HG02870 (cell line): Measurements from ENCODE around the gene WFDC5.
"Not testable (repeated sequence)": the region's sequence is repeated elsewhere in the genome, so short reads cannot be mapped to it uniquely, and the experiment has no call there.

Source experiments
- ATAC-seq: cut with Tn5 transposase; IDR thresholded peaks from one replicate; pipeline ENCODE4 v1.9.1; 2021; ENCODE audit warnings: mild to moderate bottlenecking, moderate library complexity; ENCODE audit not compliant: unreplicated experiment

WFDC5 gene

GRCh38 chr20:45114465-45115385 is at the start of gene WFDC5:
Gene WFDC5 (minus strand): TSS chr20:45115174. CDS start chr20:45115083, 91 bp downstream.
- no peak for ATAC-seq

GRCh38 chr20:45163083-45163803 is 48.3 kb upstream of the WFDC5 start:
- ATAC-seq: no peak

- no peak for ATAC-seq
Measured at GRCh38 chr20:45157962-45158361, 43.0 kb upstream of the WFDC5 start.

GRCh38 chr20:45156713-45157112 is 41.7 kb upstream of the WFDC5 start:
- ATAC-seq: no peak

GRCh38 chr20:45154794-45155193 is 39.8 kb upstream of the WFDC5 start:
- ATAC-seq: not testable (repeated sequence)

- no peak for ATAC-seq
Measured at GRCh38 chr20:45154183-45154582, 39.2 kb upstream of the WFDC5 start.

GRCh38 chr20:45153752-45154151 is 38.8 kb upstream of the WFDC5 start:
- ATAC-seq: no peak

GRCh38 chr20:45153147-45153546 is 38.2 kb upstream of the WFDC5 start:
- no peak for ATAC-seq

GRCh38 chr20:45152405-45152804 is 37.4 kb upstream of the WFDC5 start:
- no peak for ATAC-seq

GRCh38 chr20:45149062-45149461 is 34.1 kb upstream of the WFDC5 start:
- no peak for ATAC-seq

- ATAC-seq: no peak
Measured at GRCh38 chr20:45140836-45141235, 25.9 kb upstream of the WFDC5 start.

GRCh38 chr20:45139733-45140375 is 24.9 kb upstream of the WFDC5 start:
- not testable (repeated sequence) for ATAC-seq

- no peak for ATAC-seq
Measured at GRCh38 chr20:45138561-45139300, 23.8 kb upstream of the WFDC5 start.

- no peak for ATAC-seq
Measured at GRCh38 chr20:45136911-45137310, 21.9 kb upstream of the WFDC5 start.

- ATAC-seq: no peak
Measured at GRCh38 chr20:45128099-45128498, 13.1 kb upstream of the WFDC5 start.

GRCh38 chr20:45124365-45124764 is 9.4 kb upstream of the WFDC5 start, which contains the start of gene WFDC12:
Gene WFDC12 (minus strand): TSS chr20:45124465. CDS start chr20:45124447, 18 bp downstream.
- ATAC-seq: no peak

GRCh38 chr20:45121388-45121787 is 6.4 kb upstream of the WFDC5 start:
- ATAC-seq: no peak

- ATAC-seq: no peak
Measured at GRCh38 chr20:45119556-45120266, 4.7 kb upstream of the WFDC5 start.

- ATAC-seq: no peak
Measured at GRCh38 chr20:45118028-45118427, 3.1 kb upstream of the WFDC5 start.

- no peak for ATAC-seq
Measured at GRCh38 chr20:45117581-45117980, 2.6 kb upstream of the WFDC5 start.
